ENCODE results near the gene CANT1.
"Not testable (repeated sequence)": the region's sequence is repeated elsewhere in the genome, so short reads cannot be mapped to it uniquely, and the experiment has no call there.

CANT1 gene

DNA sequence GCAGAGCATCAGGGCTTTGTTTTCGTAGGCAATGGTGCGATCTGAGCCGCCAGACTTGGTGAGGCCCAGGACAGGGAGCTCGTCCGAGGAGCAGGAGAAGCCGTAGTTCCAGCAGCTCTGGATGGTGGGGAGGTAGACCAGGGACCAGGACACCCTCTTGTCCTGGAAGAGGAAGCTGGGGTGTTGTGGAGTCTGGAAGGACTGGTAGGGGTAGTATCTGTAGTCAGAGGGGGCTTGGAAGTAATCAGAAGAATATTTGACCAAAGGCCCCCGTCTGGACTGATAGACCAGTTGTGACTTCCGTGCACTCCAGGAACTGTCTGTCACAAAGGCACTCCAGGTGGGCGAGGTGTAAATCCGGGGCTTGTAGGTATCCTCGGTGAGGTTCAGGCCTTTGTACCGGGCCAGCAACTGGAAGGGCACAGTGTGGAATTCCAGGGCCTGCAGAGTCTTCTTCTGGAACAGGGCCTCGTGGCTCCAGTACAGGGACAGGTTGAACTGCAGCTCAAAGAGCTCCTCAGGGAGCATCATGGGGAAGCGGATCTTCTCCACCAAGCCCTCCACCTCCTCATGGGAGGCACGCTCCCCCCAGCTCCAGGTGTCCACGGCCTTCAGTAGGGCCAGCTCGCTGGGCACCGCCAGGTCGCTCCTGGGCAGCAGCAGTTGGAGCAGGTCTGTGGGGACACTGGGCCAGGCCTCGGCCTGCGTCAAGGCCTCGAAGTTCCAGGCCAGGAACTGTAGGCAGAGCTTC lies 37.6 kb downstream of the CANT1 start:
- no peaks in the 10 kb centered on the region for H3K9me3 ChIP-seq (ENCODE audit: control insufficient read depth in 2 of 2, low read length in 2 of 2)
- H3K27ac ChIP-seq (ENCODE audit: low read length): no peak overlapping the region
- no peak overlapping the region for H3K4me3 ChIP-seq (ENCODE audit: low read length in 2 of 2)
- H3K4me1 ChIP-seq (ENCODE audit: control insufficient read depth, insufficient read depth, low read length): peaks cover 40% of the 10 kb centered on the region
- no peak overlapping the region for H3K9ac ChIP-seq (ENCODE audit: low read length in 2 of 2)
- peaks cover 0 to 6% of the 10 kb centered on the region in 2 donors for H3K36me3 ChIP-seq (ENCODE audit: control insufficient read depth in 2 of 2, insufficient read depth in 2 of 2, low read length in 2 of 2)
- H3K27me3 ChIP-seq (ENCODE audit: control insufficient read depth in 1 of 2, insufficient read depth in 2 of 2, low read length in 2 of 2): no peaks in the 10 kb centered on the region

DNA sequence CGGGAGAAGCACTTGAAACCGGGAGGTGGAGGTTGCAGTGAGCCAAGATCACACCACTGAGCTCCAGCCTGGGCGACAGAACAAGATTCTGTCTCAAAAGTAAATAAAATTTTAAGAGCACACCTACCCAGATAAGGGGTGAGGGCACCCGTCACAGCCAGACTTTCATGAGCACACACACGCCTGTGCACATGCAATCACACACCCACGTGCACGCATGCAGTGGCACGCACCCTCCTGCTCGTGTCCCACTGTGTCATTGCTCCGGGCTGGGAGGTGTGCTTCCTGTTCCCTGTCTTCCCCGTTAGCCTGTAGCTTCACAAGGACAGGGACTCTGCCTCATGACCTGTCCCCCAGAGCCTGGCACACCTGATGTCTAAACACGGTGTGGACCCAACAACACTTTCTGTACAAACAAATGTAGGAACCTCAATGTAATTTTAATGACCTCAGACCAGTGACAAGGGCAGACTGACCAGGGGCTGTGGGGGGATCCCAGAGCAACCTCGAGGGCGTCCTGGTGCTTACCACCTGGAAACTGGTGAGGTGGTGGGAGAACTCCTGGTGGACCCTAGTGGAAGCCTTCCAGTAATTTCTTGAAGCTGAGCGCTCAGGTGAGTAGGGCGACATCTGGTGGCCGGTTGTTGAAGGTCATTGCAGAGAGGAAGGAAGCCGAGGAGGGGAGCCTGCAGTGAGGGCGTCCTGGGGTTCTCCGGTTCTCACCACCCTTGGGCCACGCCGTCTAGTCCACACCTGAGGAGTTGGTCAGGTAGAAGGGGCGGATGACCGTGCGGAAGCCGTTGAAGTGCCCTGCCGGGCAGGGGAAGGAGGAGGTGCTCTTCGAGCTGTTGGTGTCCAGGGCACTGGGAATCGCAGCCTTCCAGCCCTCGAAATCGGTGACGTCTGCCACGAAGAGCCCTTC lies 38.5 kb downstream of the CANT1 start:
- Histone ChIP-seq H3K9ac (ENCODE audit: low read length in 2 of 2) (no peak overlapping the region), H3K27ac (ENCODE audit: low read length) (no peak overlapping the region), H3K9me3 (ENCODE audit: control insufficient read depth in 2 of 2, low read length in 2 of 2) (no peaks in the 10 kb centered on the region), H3K36me3 (ENCODE audit: control insufficient read depth in 2 of 2, insufficient read depth in 2 of 2, low read length in 2 of 2) (peaks cover 0 to 6% of the 10 kb centered on the region in 2 donors), H3K27me3 (ENCODE audit: control insufficient read depth in 1 of 2, insufficient read depth in 2 of 2, low read length in 2 of 2) (no peaks in the 10 kb centered on the region), H3K4me3 (ENCODE audit: low read length in 2 of 2) (no peak overlapping the region), H3K4me1 (ENCODE audit: control insufficient read depth, insufficient read depth, low read length) (peaks cover 32% of the 10 kb centered on the region)

DNA sequence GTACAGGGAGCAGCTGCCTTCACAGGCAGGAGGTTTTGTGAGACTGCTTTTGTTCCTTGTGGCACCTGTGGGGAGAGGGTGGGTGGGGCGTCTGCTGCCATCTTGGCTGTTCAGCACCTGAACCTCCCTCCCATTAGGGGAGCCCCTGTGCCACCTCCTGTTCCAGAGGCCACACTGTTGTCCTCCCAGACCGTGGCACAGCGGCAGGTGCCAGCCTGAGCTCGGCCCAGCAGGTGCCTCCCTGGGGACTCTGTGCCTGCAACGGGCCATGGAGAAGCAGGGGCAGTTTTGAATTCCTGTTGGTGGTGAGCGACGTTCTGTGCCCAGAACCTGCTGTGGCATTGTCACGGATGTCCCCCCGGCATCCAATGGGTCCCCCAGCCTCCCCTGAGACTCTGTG lies 39.7 kb downstream of the CANT1 start:
- Histone ChIP-seq H3K27ac (ENCODE audit: low read length) (no peak overlapping the region), H3K36me3 (ENCODE audit: control insufficient read depth in 2 of 2, insufficient read depth in 2 of 2, low read length in 2 of 2) (peaks cover 0 to 6% of the 10 kb centered on the region in 2 donors), H3K9ac (ENCODE audit: low read length in 2 of 2) (no peak overlapping the region)

GRCh38 chr17:78967782-78968362 lies 41.7 kb downstream of the CANT1 start:
- H3K9ac ChIP-seq (ENCODE audit: low read length in 2 of 2): no peak overlapping the region
- no peaks in the 10 kb centered on the region for H3K27me3 ChIP-seq (ENCODE audit: control insufficient read depth in 1 of 2, insufficient read depth in 2 of 2, low read length in 2 of 2)
- peaks cover 0 to 6% of the 10 kb centered on the region in 2 donors for H3K36me3 ChIP-seq (ENCODE audit: control insufficient read depth in 2 of 2, insufficient read depth in 2 of 2, low read length in 2 of 2)
- no peak overlapping the region for H3K4me3 ChIP-seq (ENCODE audit: low read length in 2 of 2)
- no peak overlapping the region for H3K27ac ChIP-seq (ENCODE audit: low read length)
- peaks cover 11% of the 10 kb centered on the region for H3K4me1 ChIP-seq (ENCODE audit: control insufficient read depth, insufficient read depth, low read length)
- H3K9me3 ChIP-seq (ENCODE audit: control insufficient read depth in 2 of 2, low read length in 2 of 2): no peaks in the 10 kb centered on the region

More for the DNA sequence above, 39.7 kb downstream of the CANT1 start:
- Histone ChIP-seq H3K9me3 (ENCODE audit: control insufficient read depth in 2 of 2, low read length in 2 of 2) (no peaks in the 10 kb centered on the region), H3K4me3 (ENCODE audit: low read length in 2 of 2) (no peak overlapping the region), H3K27me3 (ENCODE audit: control insufficient read depth in 1 of 2, insufficient read depth in 2 of 2, low read length in 2 of 2) (no peaks in the 10 kb centered on the region), H3K4me1 (ENCODE audit: control insufficient read depth, insufficient read depth, low read length) (peaks cover 20% of the 10 kb centered on the region)

- Histone ChIP-seq H3K4me1 (ENCODE audit: control insufficient read depth, insufficient read depth, low read length) (peaks cover 10% of the 10 kb centered on the region), H3K4me3 (ENCODE audit: low read length in 2 of 2) (no peak overlapping the region), H3K9ac (ENCODE audit: low read length in 2 of 2) (no peak overlapping the region), H3K27me3 (ENCODE audit: control insufficient read depth in 1 of 2, insufficient read depth in 2 of 2, low read length in 2 of 2) (no peaks in the 10 kb centered on the region), H3K36me3 (ENCODE audit: control insufficient read depth in 2 of 2, insufficient read depth in 2 of 2, low read length in 2 of 2) (peaks cover 0 to 4% of the 10 kb centered on the region in 2 donors), H3K27ac (ENCODE audit: low read length) (no peak overlapping the region), H3K9me3 (ENCODE audit: control insufficient read depth in 2 of 2, low read length in 2 of 2) (no peaks in the 10 kb centered on the region)
Observed at GRCh38 chr17:78966910-78967600, 42.5 kb downstream of the CANT1 start.

- no peak overlapping the region for H3K27ac ChIP-seq (ENCODE audit: low read length)
- H3K4me1 ChIP-seq (ENCODE audit: control insufficient read depth, insufficient read depth, low read length): peaks cover 5% of the 10 kb centered on the region
- no peak overlapping the region for H3K9ac ChIP-seq (ENCODE audit: low read length in 2 of 2)
- no peaks in the 10 kb centered on the region for H3K27me3 ChIP-seq (ENCODE audit: control insufficient read depth in 1 of 2, insufficient read depth in 2 of 2, low read length in 2 of 2)
- no peak overlapping the region for H3K4me3 ChIP-seq (ENCODE audit: low read length in 2 of 2)
- H3K9me3 ChIP-seq (ENCODE audit: control insufficient read depth in 2 of 2, low read length in 2 of 2): no peaks in the 10 kb centered on the region
- H3K36me3 ChIP-seq (ENCODE audit: control insufficient read depth in 2 of 2, insufficient read depth in 2 of 2, low read length in 2 of 2): peaks cover 0 to 4% of the 10 kb centered on the region in 2 donors
Observed at GRCh38 chr17:78966123-78966813, 43.3 kb downstream of the CANT1 start.

DNA sequence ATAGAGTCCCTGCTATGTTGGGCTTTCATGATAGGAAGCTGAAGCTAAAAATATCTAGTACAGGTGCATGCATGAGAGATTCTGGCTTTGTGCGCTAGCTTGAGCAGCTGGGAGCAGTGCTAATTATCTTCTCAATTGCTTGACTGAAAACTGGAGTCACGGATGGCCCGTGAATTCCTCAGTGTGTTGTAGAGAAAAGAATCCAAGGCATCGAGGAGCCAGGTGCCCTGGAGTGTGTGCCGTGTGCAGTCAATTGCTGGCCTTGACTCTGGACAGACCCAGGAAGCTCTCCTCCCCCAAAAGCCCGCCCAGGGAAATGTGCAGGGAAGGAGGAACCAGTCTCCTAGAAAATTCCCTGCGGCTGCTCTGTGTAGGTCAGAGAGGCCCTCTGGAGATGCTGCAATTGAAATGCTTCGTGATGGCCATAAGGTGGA lies 44.1 kb downstream of the CANT1 start:
- Histone ChIP-seq H3K9ac (ENCODE audit: low read length in 2 of 2) (no peak overlapping the region), H3K36me3 (ENCODE audit: control insufficient read depth in 2 of 2, insufficient read depth in 2 of 2, low read length in 2 of 2) (peaks cover 0 to 4% of the 10 kb centered on the region in 2 donors), H3K27me3 (ENCODE audit: control insufficient read depth in 1 of 2, insufficient read depth in 2 of 2, low read length in 2 of 2) (no peaks in the 10 kb centered on the region), H3K9me3 (ENCODE audit: control insufficient read depth in 2 of 2, low read length in 2 of 2) (no peaks in the 10 kb centered on the region), H3K4me1 (ENCODE audit: control insufficient read depth, insufficient read depth, low read length) (no peaks in the 10 kb centered on the region), H3K27ac (ENCODE audit: low read length) (no peak overlapping the region), H3K4me3 (ENCODE audit: low read length in 2 of 2) (no peak overlapping the region)

DNA sequence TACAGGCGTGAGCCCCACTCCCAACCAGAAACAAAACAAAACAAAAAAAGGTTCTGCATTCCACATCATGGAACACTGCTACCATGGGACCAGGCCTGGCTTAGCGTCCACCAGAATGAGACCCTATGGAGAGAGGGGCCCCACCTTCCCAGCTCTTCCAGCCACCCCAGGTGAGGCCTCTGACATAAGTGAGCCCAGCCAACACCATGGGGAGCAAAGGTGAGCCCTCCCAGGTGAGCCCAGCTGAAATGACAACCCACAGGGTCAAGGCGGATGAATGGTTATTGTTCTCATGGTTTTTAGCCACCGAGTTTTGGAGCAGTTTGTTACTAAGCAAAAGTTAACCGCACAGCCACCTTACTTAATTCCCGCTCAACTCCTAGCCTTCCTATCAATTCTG lies 46.2 kb downstream of the CANT1 start:
- Histone ChIP-seq H3K27ac (ENCODE audit: low read length) (no peak overlapping the region), H3K4me1 (ENCODE audit: control insufficient read depth, insufficient read depth, low read length) (no peaks in the 10 kb centered on the region), H3K9ac (ENCODE audit: low read length in 2 of 2) (no peak overlapping the region), H3K27me3 (ENCODE audit: control insufficient read depth in 1 of 2, insufficient read depth in 2 of 2, low read length in 2 of 2) (no peaks in the 10 kb centered on the region), H3K4me3 (ENCODE audit: low read length in 2 of 2) (no peak overlapping the region), H3K36me3 (ENCODE audit: control insufficient read depth in 2 of 2, insufficient read depth in 2 of 2, low read length in 2 of 2) (no peaks in the 10 kb centered on the region), H3K9me3 (ENCODE audit: control insufficient read depth in 2 of 2, low read length in 2 of 2) (no peaks in the 10 kb centered on the region)

GRCh38 chr17:78962984-78963348 lies 46.6 kb downstream of the CANT1 start:
- not testable (repeated sequence) for H3K4me3 ChIP-seq (ENCODE audit: low read length in 2 of 2); H3K27ac ChIP-seq (ENCODE audit: low read length); H3K36me3 ChIP-seq (ENCODE audit: control insufficient read depth in 2 of 2, insufficient read depth in 2 of 2, low read length in 2 of 2); H3K27me3 ChIP-seq (ENCODE audit: control insufficient read depth in 1 of 2, insufficient read depth in 2 of 2, low read length in 2 of 2); H3K9me3 ChIP-seq (ENCODE audit: control insufficient read depth in 2 of 2, low read length in 2 of 2); H3K4me1 ChIP-seq (ENCODE audit: control insufficient read depth, insufficient read depth, low read length); H3K9ac ChIP-seq (ENCODE audit: low read length in 2 of 2)

All from stomach smooth muscle (tissue), 2 donors.